Duodenal mucosa (tissue), 2 donors: Measurements from ENCODE around the gene PSPN.
"Not testable (repeated sequence)": the region's sequence is repeated elsewhere in the genome, so short reads cannot be mapped to it uniquely, and the experiment has no call there.

Source experiments
- H3K27ac ChIP-seq: one replicate; pipeline ENCODE4 v1.7.0; 2013; ENCODE audit warnings: low read depth, low read length
- H3K27me3 ChIP-seq, 2 donors: one replicate each; pipeline ENCODE4 v1.7.0; 2013; ENCODE audit warnings: low read length in 2 of 2, control low read depth in 1 of 2; ENCODE audit not compliant: insufficient read depth in 2 of 2, control insufficient read depth in 1 of 2
- H3K36me3 ChIP-seq, 2 donors: one replicate each; pipeline ENCODE4 v1.7.0; 2013; ENCODE audit warnings: low read length in 2 of 2, control low read depth in 1 of 2; ENCODE audit not compliant: insufficient read depth in 2 of 2, control insufficient read depth in 1 of 2
- H3K4me1 ChIP-seq, 2 donors: one replicate each; pipeline ENCODE4 v1.7.0; 2013; ENCODE audit warnings: low read length in 2 of 2, control low read depth in 1 of 2; ENCODE audit not compliant: insufficient read depth in 2 of 2, control insufficient read depth in 1 of 2
- H3K4me3 ChIP-seq, 2 donors: one replicate each; pipeline ENCODE4 v1.7.0; 2013; ENCODE audit warnings: low read length in 2 of 2, low read depth in 1 of 2
- H3K9ac ChIP-seq, 2 donors: one replicate each; pipeline ENCODE4 v1.7.0; 2013; ENCODE audit warnings: low read length in 2 of 2, low read depth in 1 of 2
- H3K9me3 ChIP-seq, 2 donors: one replicate each; pipeline ENCODE4 v1.7.0; 2013; ENCODE audit warnings: low read length in 2 of 2, control low read depth in 1 of 2; ENCODE audit not compliant: control insufficient read depth in 1 of 2

PSPN gene

GRCh38 chr19:6373096-6373812 lies 2.5 kb downstream of the PSPN start:
- Histone ChIP-seq H3K36me3 (peaks cover 0 to 20% of the 10 kb centered on the region in 2 donors), H3K27ac (peak overlapping the region; percentile 100), H3K9ac (peak overlapping the region; percentile 77 to 89), H3K4me3 (peak overlapping the region; percentile 84 to 87), H3K9me3 (no peaks in the 10 kb centered on the region), H3K27me3 (no peaks in the 10 kb centered on the region), H3K4me1 (peaks cover 7 to 14% of the 10 kb centered on the region in 2 donors)

- Histone ChIP-seq H3K4me1 (peaks cover 7 to 14% of the 10 kb centered on the region in 2 donors), H3K27me3 (no peaks in the 10 kb centered on the region), H3K9ac (peak within 1 kb of the TSS; percentile 77 to 89), H3K4me3 (peak within 1 kb of the TSS; percentile 84 to 87), H3K27ac (peak within 1 kb of the TSS; percentile 100), H3K9me3 (no peaks in the 10 kb centered on the region), H3K36me3 (peaks cover 0 to 26% of the 10 kb centered on the region in 2 donors)
These were observed 3.1 kb downstream of the PSPN start, which contains the start of gene ALKBH7 for GRCh38 chr19:6372594-6373095. TSS of gene ALKBH7 (plus strand) at chr19:6372794. CDS start at chr19:6372821, 27 bp downstream.

DNA sequence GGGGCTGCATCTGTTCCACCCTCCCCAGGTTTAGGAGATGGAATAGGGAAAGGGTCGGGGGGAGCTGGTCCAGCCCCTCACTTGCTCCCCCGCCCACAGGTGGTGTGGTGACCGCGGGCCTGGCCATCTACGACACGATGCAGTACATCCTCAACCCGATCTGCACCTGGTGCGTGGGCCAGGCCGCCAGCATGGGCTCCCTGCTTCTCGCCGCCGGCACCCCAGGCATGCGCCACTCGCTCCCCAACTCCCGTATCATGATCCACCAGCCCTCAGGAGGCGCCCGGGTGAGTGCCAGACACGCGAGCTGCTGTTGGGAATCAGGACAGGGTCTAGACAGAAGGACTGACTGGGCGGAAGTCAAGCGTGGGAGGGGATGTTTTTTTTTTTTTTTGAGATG lies 11.4 kb downstream of the PSPN start:
- H3K9ac ChIP-seq: no peak overlapping the region
- H3K36me3 ChIP-seq: peaks cover 10 to 34% of the 10 kb centered on the region in 2 donors

GRCh38 chr19:6362351-6362801 lies 13.4 kb downstream of the PSPN start:
- no peak overlapping the region for H3K27ac ChIP-seq
- no peaks in the 10 kb centered on the region for H3K9me3 ChIP-seq
- peak overlapping the region; percentile 76 to 77 for H3K4me3 ChIP-seq
- no peaks in the 10 kb centered on the region for H3K27me3 ChIP-seq
- H3K9ac ChIP-seq: peak overlapping the region; percentile 80
- H3K36me3 ChIP-seq: peaks cover 10 to 15% of the 10 kb centered on the region in 2 donors
- H3K4me1 ChIP-seq: peaks cover 4 to 6% of the 10 kb centered on the region in 2 donors

More for the DNA sequence above, 11.4 kb downstream of the PSPN start:
- no peak overlapping the region for H3K27ac ChIP-seq
- no peak overlapping the region for H3K4me3 ChIP-seq
- H3K9me3 ChIP-seq: no peaks in the 10 kb centered on the region
- peaks cover 4 to 6% of the 10 kb centered on the region in 2 donors for H3K4me1 ChIP-seq
- H3K27me3 ChIP-seq: no peaks in the 10 kb centered on the region

DNA sequence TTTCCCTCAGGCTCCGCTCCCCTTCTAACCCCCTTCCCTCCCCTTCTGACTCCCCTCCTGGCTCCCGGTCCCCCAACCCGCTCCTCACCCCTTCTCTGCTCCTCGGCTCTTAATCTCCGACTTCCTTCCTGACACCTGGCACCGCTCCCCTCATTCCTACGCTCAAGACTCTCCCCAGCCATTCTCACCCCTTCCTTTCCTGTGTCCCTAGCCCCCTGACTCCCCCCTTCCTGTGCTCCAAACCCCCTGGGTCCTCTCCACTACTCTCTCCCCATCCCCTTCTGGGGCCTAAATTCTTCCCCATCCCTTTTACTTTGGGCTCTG lies 13.7 kb downstream of the PSPN start:
- Histone ChIP-seq H3K9ac (peak overlapping the region; percentile 80), H3K27ac (peak overlapping the region; percentile 42), H3K27me3 (no peaks in the 10 kb centered on the region), H3K9me3 (no peaks in the 10 kb centered on the region), H3K4me3 (peak overlapping the region; percentile 76 to 77), H3K4me1 (peaks cover 4 to 6% of the 10 kb centered on the region in 2 donors), H3K36me3 (peaks cover 10 to 13% of the 10 kb centered on the region in 2 donors)

GRCh38 chr19:6360857-6361216 lies 14.9 kb downstream of the PSPN start:
- H3K4me3 ChIP-seq: peak overlapping the region; percentile 76 to 77
- not testable (repeated sequence) for H3K4me1 ChIP-seq, H3K27ac ChIP-seq, H3K9me3 ChIP-seq, H3K36me3 ChIP-seq, H3K9ac ChIP-seq, H3K27me3 ChIP-seq

GRCh38 chr19:6360445-6360844 lies 15.3 kb downstream of the PSPN start:
- H3K4me1 ChIP-seq: not testable (repeated sequence)

GRCh38 chr19:6359568-6360341 lies 16.0 kb downstream of the PSPN start:
- H3K9me3 ChIP-seq: no peaks in the 10 kb centered on the region
- H3K36me3 ChIP-seq: peaks cover 0 to 4% of the 10 kb centered on the region in 2 donors
- no peaks in the 10 kb centered on the region for H3K27me3 ChIP-seq
- no peak overlapping the region for H3K27ac ChIP-seq
- peaks cover 4 to 6% of the 10 kb centered on the region in 2 donors for H3K4me1 ChIP-seq
- no peak overlapping the region for H3K9ac ChIP-seq
- no peak overlapping the region for H3K4me3 ChIP-seq

More at GRCh38 chr19:6360445-6360844, 15.3 kb downstream of the PSPN start:
- not testable (repeated sequence) for H3K27ac ChIP-seq, H3K9me3 ChIP-seq, H3K36me3 ChIP-seq, H3K4me3 ChIP-seq, H3K27me3 ChIP-seq, H3K9ac ChIP-seq

- Histone ChIP-seq H3K27ac (no peak overlapping the region), H3K9ac (no peak overlapping the region), H3K36me3 (no peaks in the 10 kb centered on the region), H3K27me3 (no peaks in the 10 kb centered on the region), H3K4me1 (peaks cover 4 to 6% of the 10 kb centered on the region in 2 donors), H3K9me3 (no peaks in the 10 kb centered on the region), H3K4me3 (no peak overlapping the region)
These were observed 17.7 kb downstream of the PSPN start for GRCh38 chr19:6358003-6358402.

DNA sequence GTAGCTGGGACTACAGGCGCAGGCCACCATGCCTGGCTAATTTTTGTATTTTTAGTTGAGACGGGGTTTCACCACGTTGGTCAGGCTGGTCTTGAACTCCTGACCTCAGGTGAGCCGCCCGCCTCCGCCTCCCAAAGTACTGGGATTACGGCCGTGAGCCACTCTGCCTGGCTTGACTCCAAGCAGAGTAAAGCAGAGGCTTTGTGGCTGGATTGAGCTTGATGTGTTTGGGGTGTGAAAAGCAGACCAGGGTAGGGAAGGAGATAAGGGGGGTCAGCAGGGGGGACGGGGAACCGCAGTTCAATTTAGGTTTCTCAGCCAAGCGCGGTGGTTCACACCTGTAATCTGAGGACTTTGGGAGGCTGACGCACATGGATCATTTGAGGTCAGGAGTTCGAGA lies 18.6 kb downstream of the PSPN start:
- H3K9me3 ChIP-seq: no peaks in the 10 kb centered on the region
- H3K27me3 ChIP-seq: no peaks in the 10 kb centered on the region
- no peaks in the 10 kb centered on the region for H3K36me3 ChIP-seq
- no peak overlapping the region for H3K27ac ChIP-seq
- no peak overlapping the region for H3K4me3 ChIP-seq
- peaks cover 0 to under 1% of the 10 kb centered on the region in 2 donors for H3K4me1 ChIP-seq
- H3K9ac ChIP-seq: no peak overlapping the region
